CD4-positive, alpha-beta T cell treated with Interleukin-4 for 1 hour (primary cell): ENCODE measurements around the gene LRRC53.

Source experiments
- DNase-seq, 2 donors: peaks; one replicate each; pipeline ENCODE4 v3.0.0-alpha.2; 2020 to 2022

LRRC53 gene

GRCh38 chr1:74502432-74502831 lies 10.0 kb downstream of the LRRC53 start:
- DNase-seq = no peak

GRCh38 chr1:74498901-74499300 lies 13.5 kb downstream of the LRRC53 start:
- no peak for DNase-seq

GRCh38 chr1:74496669-74497068 lies 15.7 kb downstream of the LRRC53 start:
- DNase-seq = no peak

- no peak for DNase-seq
Measured at GRCh38 chr1:74486036-74486435, 26.4 kb downstream of the LRRC53 start.

- no peak for DNase-seq
Measured at GRCh38 chr1:74485622-74486021, 26.8 kb downstream of the LRRC53 start.

- DNase-seq = no peak
Measured at GRCh38 chr1:74481607-74482006, 30.8 kb downstream of the LRRC53 start.

GRCh38 chr1:74480068-74480467 lies 32.3 kb downstream of the LRRC53 start:
- no peak for DNase-seq

GRCh38 chr1:74478979-74479378 lies 33.4 kb downstream of the LRRC53 start:
- no peak for DNase-seq

GRCh38 chr1:74474585-74474984 lies 37.8 kb downstream of the LRRC53 start:
- DNase-seq = no peak

GRCh38 chr1:74471470-74471869 lies 40.9 kb downstream of the LRRC53 start:
- DNase-seq = no peak

- DNase-seq = no peak
Measured at GRCh38 chr1:74470936-74471335, 41.5 kb downstream of the LRRC53 start.

- DNase-seq = no peak
Measured at GRCh38 chr1:74470251-74470650, 42.2 kb downstream of the LRRC53 start.

- DNase-seq = no peak
Measured at GRCh38 chr1:74468982-74469603, 43.3 kb downstream of the LRRC53 start.

GRCh38 chr1:74467786-74468377 lies 44.5 kb downstream of the LRRC53 start:
- no peak for DNase-seq

- DNase-seq = no peak
Measured at GRCh38 chr1:74465193-74465681, 47.2 kb downstream of the LRRC53 start.

- DNase-seq = no peak
Measured at GRCh38 chr1:74464037-74464436, 48.4 kb downstream of the LRRC53 start.

- no peak for DNase-seq
Measured at GRCh38 chr1:74463333-74463988, 49.0 kb downstream of the LRRC53 start.

GRCh38 chr1:74457253-74457652 lies 55.2 kb downstream of the LRRC53 start:
- no peak for DNase-seq

GRCh38 chr1:74455390-74455789 lies 57.0 kb downstream of the LRRC53 start:
- no peak for DNase-seq

GRCh38 chr1:74453277-74453676 lies 59.1 kb downstream of the LRRC53 start:
- DNase-seq = no peak

- no peak for DNase-seq
Measured at GRCh38 chr1:74452035-74452434, 60.4 kb downstream of the LRRC53 start.

GRCh38 chr1:74437035-74437434 lies 75.4 kb downstream of the LRRC53 start:
- no peak for DNase-seq

GRCh38 chr1:74436078-74436477 lies 76.3 kb downstream of the LRRC53 start:
- DNase-seq = no peak

- no peak for DNase-seq
Measured at GRCh38 chr1:74434321-74434720, 78.1 kb downstream of the LRRC53 start.
